Caco-2 (cell line): ENCODE data around the gene COQ8A. TPM values are rescaled to one million over a fixed set of nuclear protein-coding genes. Genes with fewer than 3 reads are reported as not detected.

Source experiments
- BruUV-seq: library from RNA; stranded (reverse); fragments of 400-500 nt; replicated peaks from 2 replicates; lab custom pipeline; 2021; lab: Mats Ljungman, UMichigan
- CTCF ChIA-PET: fragments of 300-600 bp; sonication (Branson Sonifier 250); formaldehyde crosslinking; loops from one replicate; lab custom pipeline; 2022; ENCODE audit warnings: antibody characterized with exemption; lab: Charles Lee
- POLR2A ChIA-PET: fragments of 300-600 bp; sonication (Branson Sonifier 250); formaldehyde crosslinking; loops from one replicate; lab custom pipeline; 2022; ENCODE audit warnings: antibody characterized with exemption; lab: Charles Lee
- DNase-seq, 2 experiments: peaks; one replicate each; pipeline versions ENCODE4 v3.0.0 to v3.0.0-alpha.2; 2020 to 2022
- H3K27me3 ChIP-seq: replicated peaks from 2 replicates; pipeline ENCODE4 v1.6.0; 2011; ENCODE audit warnings: low read length; ENCODE audit not compliant: control insufficient read depth, insufficient read depth
- H3K36me3 ChIP-seq: 2 replicates; pipeline ENCODE4 v1.5.1; 2011; ENCODE audit warnings: low read length; ENCODE audit not compliant: control insufficient read depth, insufficient read depth
- H3K4me1 ChIP-seq: fragments of 250-450 bp; sonication (Bioruptor Pico); 2 replicates; pipeline ENCODE4 v1.5.1; 2020; ENCODE audit warnings: mild to moderate bottlenecking
- H3K4me3 ChIP-seq: 2 replicates; pipeline ENCODE4 v1.5.1; 2011; ENCODE audit warnings: low read depth, mild to moderate bottlenecking, control low read depth, low read length
- H3K9me3 ChIP-seq: fragments of 250-450 bp; sonication (Bioruptor Pico); 2 replicates; pipeline ENCODE4 v1.5.1; 2020; ENCODE audit warnings: mild to moderate bottlenecking, moderate library complexity
- H3K27ac Mint-ChIP-seq: one replicate; pipeline ENCODE4 v1.8.0; 2022; ENCODE audit warnings: mixed read lengths; ENCODE audit not compliant: unreplicated experiment
- H3K27me3 Mint-ChIP-seq: one replicate; pipeline ENCODE4 v1.8.0; 2022; ENCODE audit warnings: mixed read lengths; ENCODE audit not compliant: insufficient read depth, unreplicated experiment
- H3K36me3 Mint-ChIP-seq: one replicate; pipeline ENCODE4 v1.8.0; 2022; ENCODE audit warnings: mild to moderate bottlenecking, mixed read lengths; ENCODE audit not compliant: insufficient read depth, unreplicated experiment
- H3K4me1 Mint-ChIP-seq: one replicate; pipeline ENCODE4 v1.8.0; 2022; ENCODE audit warnings: low read depth, mixed read lengths; ENCODE audit not compliant: unreplicated experiment
- H3K4me3 Mint-ChIP-seq: one replicate; pipeline ENCODE4 v1.8.0; 2022; ENCODE audit warnings: mild to moderate bottlenecking, moderate library complexity, mixed read lengths; ENCODE audit not compliant: unreplicated experiment
- H3K9me3 Mint-ChIP-seq: one replicate; pipeline ENCODE4 v1.8.0; 2022; ENCODE audit warnings: mixed read lengths; ENCODE audit not compliant: unreplicated experiment
- CTCF ChIP-seq, 2 experiments: fragments of 200-600 bp in 1 of 2; IDR thresholded peaks; 1 replicate in 1 of 2; 2 replicates in 1 of 2; pipeline versions ENCODE4 v1.5.1 to v1.8.0; 2011 to 2022; ENCODE audit warnings: antibody characterized with exemption in 1 of 2, control low read depth in 1 of 2, inconsistent platforms in 1 of 2, low read depth in 1 of 2, low read length in 1 of 2, mild to moderate bottlenecking in 1 of 2, moderate library complexity in 1 of 2; ENCODE audit not compliant: insufficient read depth in 1 of 2, severe bottlenecking in 1 of 2, unreplicated experiment in 1 of 2
- intact Hi-C: fragments of 100-400 bp; cut with micrococcal nuclease; formaldehyde crosslinking; loops from one replicate; pipeline ENCODE4 v1.10.0; 2022; ENCODE audit not compliant: unreplicated experiment
- total RNA-seq: library from RNA; stranded (reverse); gene quantifications from 2 replicates; pipeline ENCODE4 v1.2.3, GENCODE V29; 2022

Gene COQ8A
- total RNA-seq, 1 experiment from 2014 or later = 50.0 TPM

GRCh38 chr1:226960256-226960655, 20.2 kb downstream of the COQ8A start:
- no peaks in the 10 kb centered on the region; the same call in 1 of the 2 replicates for H3K9me3 ChIP-seq
- intact Hi-C loops = no loop called here
- no peaks in the 10 kb centered on the region for H3K27me3 Mint-ChIP-seq
- H3K4me3 Mint-ChIP-seq = no peak overlapping the region
- H3K36me3 ChIP-seq = no peaks in the 10 kb centered on the region; the same call in 1 of the 2 replicates
- POLR2A ChIA-PET = no interaction called here
- H3K9me3 Mint-ChIP-seq = peaks cover 21% of the 10 kb centered on the region
- TF ChIP-seq CTCF (IDR thresholded peaks at IDR 0.05; ENCODE audit: insufficient read depth in 1 of 2, low read depth in 1 of 2, low read length in 1 of 2, severe bottlenecking in 1 of 2, unreplicated experiment in 1 of 2) = no peak
- H3K4me1 ChIP-seq = no peaks in the 10 kb centered on the region
- no peak for DNase-seq
- no peaks in the 10 kb centered on the region for H3K4me1 Mint-ChIP-seq
- CTCF ChIA-PET = no interaction called here
- H3K27me3 ChIP-seq = no peaks in the 10 kb centered on the region
- no peak overlapping the region for H3K4me3 ChIP-seq
- H3K36me3 Mint-ChIP-seq = peaks cover 15% of the 10 kb centered on the region
- H3K27ac Mint-ChIP-seq = no peak overlapping the region
- no TSS peak for BruUV-seq

GRCh38 chr1:226960944-226961765, 21.1 kb downstream of the COQ8A start:
- ChIA-PET CTCF (no interaction called here), POLR2A (no interaction called here)
- no TSS peak for BruUV-seq
- Mint-ChIP-seq H3K9me3 (peaks cover 20% of the 10 kb centered on the region), H3K4me1 (no peaks in the 10 kb centered on the region), H3K27me3 (no peaks in the 10 kb centered on the region), H3K36me3 (peaks cover 15% of the 10 kb centered on the region), H3K4me3 (no peak overlapping the region), H3K27ac (no peak overlapping the region)
- H3K9me3 ChIP-seq = no peaks in the 10 kb centered on the region; the same call in 1 of the 2 replicates
- H3K27me3 ChIP-seq = no peaks in the 10 kb centered on the region
- H3K4me1 ChIP-seq = no peaks in the 10 kb centered on the region
- intact Hi-C loops = no loop called here
- no peak overlapping the region for H3K4me3 ChIP-seq
- H3K36me3 ChIP-seq = no peaks in the 10 kb centered on the region; the same call in 1 of the 2 replicates
- no peak for TF ChIP-seq CTCF (IDR thresholded peaks at IDR 0.05; ENCODE audit: insufficient read depth in 1 of 2, low read depth in 1 of 2, low read length in 1 of 2, severe bottlenecking in 1 of 2, unreplicated experiment in 1 of 2)
- DNase-seq = no peak

- H3K4me1 Mint-ChIP-seq = peaks cover 6% of the 10 kb centered on the region
- Histone ChIP-seq H3K36me3 (peaks cover 2% of the 10 kb centered on the region), H3K4me1 (no peaks in the 10 kb centered on the region), H3K4me3 (no peak overlapping the region), H3K27me3 (no peaks in the 10 kb centered on the region), H3K9me3 (no peaks in the 10 kb centered on the region; the same call in 1 of the 2 replicates)
- no peaks in the 10 kb centered on the region for H3K27me3 Mint-ChIP-seq
- H3K9me3 Mint-ChIP-seq = peaks cover 5% of the 10 kb centered on the region
- no peak overlapping the region for H3K27ac Mint-ChIP-seq
- no peak for TF ChIP-seq CTCF (IDR thresholded peaks at IDR 0.05; ENCODE audit: insufficient read depth in 1 of 2, low read depth in 1 of 2, low read length in 1 of 2, severe bottlenecking in 1 of 2, unreplicated experiment in 1 of 2)
- no peak overlapping the region for H3K4me3 Mint-ChIP-seq
- no peak for DNase-seq
- H3K36me3 Mint-ChIP-seq = peaks cover 9% of the 10 kb centered on the region
- POLR2A ChIA-PET = no interaction called here
- intact Hi-C loops = no loop called here
- BruUV-seq = no TSS peak
- CTCF ChIA-PET = no interaction called here
Observed at GRCh38 chr1:226962421-226963391, 22.6 kb downstream of the COQ8A start.
